Peyer's patch (tissue), 4 donors: ENCODE results near the gene CAMKK2.

Experiments
- CTCF ChIP-seq, 6 experiments: fragments of 450-650 bp in 4 of 6; fragments of 200-600 bp in 2 of 6; sonication (generic) in 1 of 6; IDR thresholded peaks; one replicate each; pipeline ENCODE4 v1.5.1; 2017 to 2019; ENCODE audit warnings: antibody characterized with exemption in 6 of 6, mild to moderate bottlenecking in 3 of 6, moderate library complexity in 1 of 6
- POLR2A ChIP-seq, 2 donors: fragments of 450-650 bp; IDR thresholded peaks; one replicate each; pipeline ENCODE4 v1.5.1; 2017; ENCODE audit warnings: antibody characterized with exemption in 2 of 2, mild to moderate bottlenecking in 2 of 2, moderate library complexity in 2 of 2

GRCh38 chr12:121294151-121294889 lies 2.2 kb downstream of the CAMKK2 start:
- no peak for TF ChIP-seq CTCF (IDR thresholded peaks at IDR 0.05)
- TF ChIP-seq POLR2A (IDR thresholded peaks at IDR 0.05), result no peak
